GM21619 (cell line): ENCODE measurements around the gene MAVS.

Experiments
- ATAC-seq: cut with Tn5 transposase; IDR thresholded peaks from one replicate; pipeline ENCODE4 v1.9.1; 2021; ENCODE audit not compliant: unreplicated experiment

Gene MAVS

GRCh38 chr20:3847429-3847940, 851 bp downstream of the MAVS start:
- ATAC-seq = no peak

GRCh38 chr20:3848565-3848964, 1.9 kb downstream of the MAVS start:
- no peak for ATAC-seq

- ATAC-seq = no peak
Observed at GRCh38 chr20:3854462-3854871, 7.8 kb downstream of the MAVS start.

GRCh38 chr20:3857405-3857804, 10.8 kb downstream of the MAVS start:
- ATAC-seq = no peak

GRCh38 chr20:3858689-3859088, 12.1 kb downstream of the MAVS start:
- ATAC-seq = no peak

GRCh38 chr20:3861191-3861590, 14.6 kb downstream of the MAVS start:
- no peak for ATAC-seq

- ATAC-seq = no peak
Observed at GRCh38 chr20:3862333-3862732, 15.7 kb downstream of the MAVS start.

GRCh38 chr20:3863317-3863716, 16.7 kb downstream of the MAVS start:
- no peak for ATAC-seq

GRCh38 chr20:3864518-3864917, 17.9 kb downstream of the MAVS start:
- ATAC-seq = no peak

- ATAC-seq = no peak
Observed at GRCh38 chr20:3865152-3865886, 18.7 kb downstream of the MAVS start.

GRCh38 chr20:3865887-3866407, 19.3 kb downstream of the MAVS start:
- ATAC-seq = no peak

GRCh38 chr20:3866464-3866863, 19.8 kb downstream of the MAVS start:
- ATAC-seq = no peak

GRCh38 chr20:3867802-3868201, 21.2 kb downstream of the MAVS start:
- no peak for ATAC-seq

- ATAC-seq = no peak
Observed at GRCh38 chr20:3869839-3870634, 23.4 kb downstream of the MAVS start.

- no peak for ATAC-seq
Observed at GRCh38 chr20:3871550-3872265, 25.1 kb downstream of the MAVS start.

GRCh38 chr20:3873507-3873906, 26.9 kb downstream of the MAVS start:
- ATAC-seq = no peak

- ATAC-seq = no peak
Observed at GRCh38 chr20:3874194-3874844, 27.7 kb downstream of the MAVS start.

- ATAC-seq = no peak
Observed at GRCh38 chr20:3875378-3875974, 28.8 kb downstream of the MAVS start.

GRCh38 chr20:3876000-3876399, 29.4 kb downstream of the MAVS start:
- no peak for ATAC-seq

GRCh38 chr20:3876676-3877075, 30.0 kb downstream of the MAVS start:
- no peak for ATAC-seq
